Measurements from ENCODE around the gene CACUL1.

Gene CACUL1

GRCh38 chr10:118729200-118729599, 25.6 kb downstream of the CACUL1 start:
- H2BK120ac ChIP-seq (ENCODE audit: insufficient read depth, low read length, poor library complexity) = no peak overlapping the region
- no peak overlapping the region for H4K12ac ChIP-seq (ENCODE audit: low read depth, low read length)
- H3K9me3 ChIP-seq (ENCODE audit: insufficient read depth, low read depth, low read length) = no peaks in the 10 kb centered on the region
- no peak overlapping the region for H4K8ac ChIP-seq (ENCODE audit: low read depth, low read length)
- H2AK5ac ChIP-seq (ENCODE audit: low read length) = no peak overlapping the region
- H2BK5ac ChIP-seq (ENCODE audit: low read depth, low read length, poor library complexity) = no peak overlapping the region
- no peak overlapping the region for H3K4me3 ChIP-seq (ENCODE audit: low read depth, low read length)
- no peak overlapping the region for H2AFZ ChIP-seq (ENCODE audit: insufficient read depth, low read length, poor library complexity)
- no peak overlapping the region for H2BK12ac ChIP-seq (ENCODE audit: low read length)
- H3K23ac ChIP-seq (ENCODE audit: low read length) = no peak overlapping the region
- H3K79me2 ChIP-seq (ENCODE audit: control insufficient read depth, insufficient read depth, low read length, poor library complexity) = peaks cover 2% of the 10 kb centered on the region
- no peak overlapping the region for H3K14ac ChIP-seq (ENCODE audit: low read length)
- no peak overlapping the region for H3K4me2 ChIP-seq (ENCODE audit: low read length)
- peaks cover 0 to 3% of the 10 kb centered on the region in 2 experiments for H3K36me3 ChIP-seq (ENCODE audit: control insufficient read depth in 1 of 2, insufficient read depth in 2 of 2, low read length in 2 of 2)
- H3K18ac ChIP-seq (ENCODE audit: low read length) = no peak overlapping the region
- no peaks in the 10 kb centered on the region for H3K27me3 ChIP-seq (ENCODE audit: insufficient read depth, low read length)
- H4K91ac ChIP-seq (ENCODE audit: low read depth, low read length) = no peak overlapping the region
- H3K4me1 ChIP-seq (ENCODE audit: control insufficient read depth in 1 of 2, insufficient read depth in 2 of 2, low read length in 2 of 2) = no peaks in the 10 kb centered on the region
- no peaks in the 10 kb centered on the region for H3K79me1 ChIP-seq (ENCODE audit: low read length)
- WGBS (ENCODE audit: extremely low coverage, insufficient coverage, insufficient read length) = no CpG with 5 or more reads among the region's 3 CpGs
- DNase-seq = no peak
- no peak overlapping the region for H3K4ac ChIP-seq (ENCODE audit: low read depth, low read length)
- no peak overlapping the region for H3K9ac ChIP-seq (ENCODE audit: low read length)
- H3K27ac ChIP-seq (ENCODE audit: low read depth, low read length) = no peak overlapping the region

- Histone ChIP-seq H3K4ac (ENCODE audit: low read depth, low read length) (no peak overlapping the region), H3K18ac (ENCODE audit: low read length) (no peak overlapping the region), H3K79me2 (ENCODE audit: control insufficient read depth, insufficient read depth, low read length, poor library complexity) (no peaks in the 10 kb centered on the region), H3K27me3 (ENCODE audit: insufficient read depth, low read length) (no peaks in the 10 kb centered on the region), H2BK12ac (ENCODE audit: low read length) (no peak overlapping the region), H3K4me1 (ENCODE audit: control insufficient read depth in 1 of 2, insufficient read depth in 2 of 2, low read length in 2 of 2) (no peaks in the 10 kb centered on the region), H2BK120ac (ENCODE audit: insufficient read depth, low read length, poor library complexity) (no peak overlapping the region), H3K27ac (ENCODE audit: low read depth, low read length) (no peak overlapping the region), H2AK5ac (ENCODE audit: low read length) (no peak overlapping the region), H3K9me3 (ENCODE audit: insufficient read depth, low read depth, low read length) (no peaks in the 10 kb centered on the region), H3K14ac (ENCODE audit: low read length) (no peak overlapping the region), H2AFZ (ENCODE audit: insufficient read depth, low read length, poor library complexity) (no peak overlapping the region), H4K12ac (ENCODE audit: low read depth, low read length) (no peak overlapping the region), H2BK5ac (ENCODE audit: low read depth, low read length, poor library complexity) (no peak overlapping the region), H3K79me1 (ENCODE audit: low read length) (no peaks in the 10 kb centered on the region), H3K4me3 (ENCODE audit: low read depth, low read length) (no peak overlapping the region), H4K8ac (ENCODE audit: low read depth, low read length) (no peak overlapping the region), H4K91ac (ENCODE audit: low read depth, low read length) (no peak overlapping the region), H3K23ac (ENCODE audit: low read length) (no peak overlapping the region), H3K9ac (ENCODE audit: low read length) (no peak overlapping the region), H3K36me3 (ENCODE audit: control insufficient read depth in 1 of 2, insufficient read depth in 2 of 2, low read length in 2 of 2) (peaks cover 0 to 3% of the 10 kb centered on the region in 2 experiments), H3K4me2 (ENCODE audit: low read length) (no peak overlapping the region)
- no CpG with 5 or more reads among the region's 4 CpGs for WGBS (ENCODE audit: extremely low coverage, insufficient coverage, insufficient read length)
- no peak for DNase-seq
These were observed 28.8 kb downstream of the CACUL1 start for GRCh38 chr10:118725886-118726500.

DNA sequence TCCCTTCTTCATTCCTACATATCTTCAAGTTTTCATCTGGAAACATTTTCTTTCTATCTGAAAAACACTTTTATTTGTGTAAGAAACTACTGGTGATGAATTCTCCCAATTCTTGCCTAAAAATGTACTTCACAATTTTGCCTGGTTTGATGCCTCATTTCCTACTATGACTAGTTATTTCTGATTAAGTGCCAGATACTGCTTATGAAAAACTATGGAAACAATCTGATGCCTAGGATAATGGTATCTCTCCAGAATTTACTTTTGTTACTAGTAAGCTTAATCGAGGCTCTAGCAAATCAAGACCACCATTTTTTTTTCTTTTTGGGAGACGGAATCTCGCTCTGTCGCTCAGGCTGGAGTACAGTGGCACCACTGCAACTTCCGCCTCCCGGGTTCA, 31.3 kb downstream of the CACUL1 start:
- no peak overlapping the region for H4K12ac ChIP-seq (ENCODE audit: low read depth, low read length)
- H3K27ac ChIP-seq (ENCODE audit: low read depth, low read length) = no peak overlapping the region
- H4K91ac ChIP-seq (ENCODE audit: low read depth, low read length) = no peak overlapping the region
- H3K4ac ChIP-seq (ENCODE audit: low read depth, low read length) = no peak overlapping the region
- H2BK120ac ChIP-seq (ENCODE audit: insufficient read depth, low read length, poor library complexity) = no peak overlapping the region
- H2AK5ac ChIP-seq (ENCODE audit: low read length) = no peak overlapping the region
- H3K18ac ChIP-seq (ENCODE audit: low read length) = no peak overlapping the region
- H3K9ac ChIP-seq (ENCODE audit: low read length) = no peak overlapping the region
- H3K4me3 ChIP-seq (ENCODE audit: low read depth, low read length) = no peak overlapping the region
- no peak overlapping the region for H3K4me2 ChIP-seq (ENCODE audit: low read length)
- H2AFZ ChIP-seq (ENCODE audit: insufficient read depth, low read length, poor library complexity) = no peak overlapping the region
- WGBS (ENCODE audit: extremely low coverage, insufficient coverage, insufficient read length) = no CpG with 5 or more reads among the region's 6 CpGs
- no peak overlapping the region for H3K14ac ChIP-seq (ENCODE audit: low read length)
- H3K9me3 ChIP-seq (ENCODE audit: insufficient read depth, low read depth, low read length) = no peaks in the 10 kb centered on the region
- no peak overlapping the region for H4K8ac ChIP-seq (ENCODE audit: low read depth, low read length)
- H2BK12ac ChIP-seq (ENCODE audit: low read length) = no peak overlapping the region
- no peak for DNase-seq
- H3K36me3 ChIP-seq (ENCODE audit: control insufficient read depth in 1 of 2, insufficient read depth in 2 of 2, low read length in 2 of 2) = peaks cover 0 to 3% of the 10 kb centered on the region in 2 experiments
- H2BK5ac ChIP-seq (ENCODE audit: low read depth, low read length, poor library complexity) = no peak overlapping the region
- no peaks in the 10 kb centered on the region for H3K79me1 ChIP-seq (ENCODE audit: low read length)
- no peaks in the 10 kb centered on the region for H3K4me1 ChIP-seq (ENCODE audit: control insufficient read depth in 1 of 2, insufficient read depth in 2 of 2, low read length in 2 of 2)
- H3K27me3 ChIP-seq (ENCODE audit: insufficient read depth, low read length) = no peaks in the 10 kb centered on the region
- H3K79me2 ChIP-seq (ENCODE audit: control insufficient read depth, insufficient read depth, low read length, poor library complexity) = no peaks in the 10 kb centered on the region
- no peak overlapping the region for H3K23ac ChIP-seq (ENCODE audit: low read length)

DNA sequence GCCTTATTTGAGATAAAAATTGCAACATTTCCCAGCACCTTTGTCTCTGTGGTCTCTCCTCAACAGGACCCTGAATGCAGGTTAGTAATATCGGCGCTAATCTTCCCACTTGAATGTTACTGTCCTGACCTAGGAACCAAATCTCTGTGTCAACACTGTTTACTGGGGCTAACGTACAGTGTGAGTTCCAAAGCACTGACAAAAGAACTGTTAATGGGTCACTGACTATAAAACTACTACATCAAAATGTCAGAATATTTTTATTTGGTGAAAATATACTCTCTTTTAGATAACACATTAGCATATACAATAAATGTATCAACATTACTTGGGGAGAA, 33.3 kb downstream of the CACUL1 start:
- no peak overlapping the region for H2BK120ac ChIP-seq (ENCODE audit: insufficient read depth, low read length, poor library complexity)
- H3K27me3 ChIP-seq (ENCODE audit: insufficient read depth, low read length) = no peaks in the 10 kb centered on the region
- H2BK5ac ChIP-seq (ENCODE audit: low read depth, low read length, poor library complexity) = no peak overlapping the region
- no peak overlapping the region for H2AFZ ChIP-seq (ENCODE audit: insufficient read depth, low read length, poor library complexity)
- no peak overlapping the region for H4K8ac ChIP-seq (ENCODE audit: low read depth, low read length)
- H3K9me3 ChIP-seq (ENCODE audit: insufficient read depth, low read depth, low read length) = no peaks in the 10 kb centered on the region
- WGBS (ENCODE audit: extremely low coverage, insufficient coverage, insufficient read length) = no CpG with 5 or more reads among the region's 3 CpGs
- no peak overlapping the region for H3K4ac ChIP-seq (ENCODE audit: low read depth, low read length)
- no peak overlapping the region for H4K12ac ChIP-seq (ENCODE audit: low read depth, low read length)
- H3K27ac ChIP-seq (ENCODE audit: low read depth, low read length) = no peak overlapping the region
- no peak for DNase-seq
- H2AK5ac ChIP-seq (ENCODE audit: low read length) = no peak overlapping the region
- H2BK12ac ChIP-seq (ENCODE audit: low read length) = no peak overlapping the region
- no peak overlapping the region for H3K4me3 ChIP-seq (ENCODE audit: low read depth, low read length)
- no peaks in the 10 kb centered on the region for H3K79me1 ChIP-seq (ENCODE audit: low read length)
- no peak overlapping the region for H3K4me2 ChIP-seq (ENCODE audit: low read length)
- H3K79me2 ChIP-seq (ENCODE audit: control insufficient read depth, insufficient read depth, low read length, poor library complexity) = no peaks in the 10 kb centered on the region
- peaks cover 0 to 1% of the 10 kb centered on the region in 2 experiments for H3K36me3 ChIP-seq (ENCODE audit: control insufficient read depth in 1 of 2, insufficient read depth in 2 of 2, low read length in 2 of 2)
- H3K23ac ChIP-seq (ENCODE audit: low read length) = no peak overlapping the region
- no peak overlapping the region for H3K14ac ChIP-seq (ENCODE audit: low read length)
- no peak overlapping the region for H3K18ac ChIP-seq (ENCODE audit: low read length)
- H3K4me1 ChIP-seq (ENCODE audit: control insufficient read depth in 1 of 2, insufficient read depth in 2 of 2, low read length in 2 of 2) = no peaks in the 10 kb centered on the region
- no peak overlapping the region for H3K9ac ChIP-seq (ENCODE audit: low read length)
- no peak overlapping the region for H4K91ac ChIP-seq (ENCODE audit: low read depth, low read length)

Measured in trophoblast cell (in vitro differentiated cells and primary cell).